ENCODE results near the gene KCNN3.

DNA sequence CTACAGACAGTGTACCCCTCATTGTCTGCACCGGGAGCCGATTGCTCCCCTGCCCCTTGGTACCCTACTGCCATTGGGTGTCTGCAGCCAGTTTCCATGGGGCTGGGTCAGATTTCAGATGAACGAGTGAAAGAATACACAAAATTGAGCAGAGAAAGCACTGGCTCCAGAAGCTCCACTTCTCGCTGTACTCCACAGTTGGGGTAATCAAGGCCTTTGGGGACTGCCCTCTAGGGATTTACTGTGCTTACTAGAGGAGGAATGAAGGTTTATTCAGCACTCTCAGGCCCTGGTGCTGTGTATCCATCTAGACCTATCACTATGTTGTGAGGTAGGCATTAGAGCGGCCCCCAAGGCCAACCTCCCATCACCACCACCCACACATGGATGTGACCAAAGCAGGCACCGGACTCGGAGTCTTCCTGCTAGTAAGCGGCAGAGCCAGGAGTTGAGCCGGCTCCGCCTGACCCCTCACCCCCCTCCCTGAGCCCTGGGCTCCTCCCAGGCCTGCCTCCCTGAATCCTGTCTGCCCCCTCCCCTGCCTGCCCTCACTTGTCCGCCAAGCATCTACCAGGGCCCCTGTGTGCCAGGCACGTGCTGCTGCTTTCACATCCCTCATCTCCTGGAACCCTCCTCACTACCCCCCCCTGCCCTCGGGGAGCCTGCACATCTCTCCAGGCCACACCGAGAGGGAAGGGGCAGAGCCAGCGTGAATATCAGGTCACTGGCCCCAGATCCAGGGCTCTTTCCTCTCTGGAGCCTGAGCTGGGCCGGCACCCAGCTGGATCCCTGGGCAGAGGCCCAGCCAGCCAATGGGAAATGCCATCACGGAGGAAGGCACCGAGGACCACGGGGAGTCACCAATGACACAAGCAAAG, 23.3 kb downstream of the KCNN3 start:
- no peak for TF ChIP-seq POLR2A (IDR thresholded peaks at IDR 0.05)
- TF ChIP-seq, protein P1, sequence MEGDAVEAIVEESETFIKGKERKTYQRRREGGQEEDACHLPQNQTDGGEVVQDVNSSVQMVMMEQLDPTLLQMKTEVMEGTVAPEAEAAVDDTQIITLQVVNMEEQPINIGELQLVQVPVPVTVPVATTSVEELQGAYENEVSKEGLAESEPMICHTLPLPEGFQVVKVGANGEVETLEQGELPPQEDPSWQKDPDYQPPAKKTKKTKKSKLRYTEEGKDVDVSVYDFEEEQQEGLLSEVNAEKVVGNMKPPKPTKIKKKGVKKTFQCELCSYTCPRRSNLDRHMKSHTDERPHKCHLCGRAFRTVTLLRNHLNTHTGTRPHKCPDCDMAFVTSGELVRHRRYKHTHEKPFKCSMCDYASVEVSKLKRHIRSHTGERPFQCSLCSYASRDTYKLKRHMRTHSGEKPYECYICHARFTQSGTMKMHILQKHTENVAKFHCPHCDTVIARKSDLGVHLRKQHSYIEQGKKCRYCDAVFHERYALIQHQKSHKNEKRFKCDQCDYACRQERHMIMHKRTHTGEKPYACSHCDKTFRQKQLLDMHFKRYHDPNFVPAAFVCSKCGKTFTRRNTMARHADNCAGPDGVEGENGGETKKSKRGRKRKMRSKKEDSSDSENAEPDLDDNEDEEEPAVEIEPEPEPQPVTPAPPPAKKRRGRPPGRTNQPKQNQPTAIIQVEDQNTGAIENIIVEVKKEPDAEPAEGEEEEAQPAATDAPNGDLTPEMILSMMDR (IDR thresholded peaks at IDR 0.05 in 4 of 5, conservative IDR thresholded peaks at IDR 0.05 in 1 of 5) = no peak
